Hematopoietic multipotent progenitor cell treated with erythropoietin and hydrocortisone succinate and interleukin-3 and kit ligand, for 6 days (in vitro differentiated cells): ENCODE data around the gene ATG7.
"Not testable (repeated sequence)": the region's sequence is repeated elsewhere in the genome, so short reads cannot be mapped to it uniquely, and the experiment has no call there.

Experiments used
- DNase-seq: peaks from one replicate; pipeline ENCODE4 v3.0.0-alpha.2; 2015

ATG7 gene

DNA sequence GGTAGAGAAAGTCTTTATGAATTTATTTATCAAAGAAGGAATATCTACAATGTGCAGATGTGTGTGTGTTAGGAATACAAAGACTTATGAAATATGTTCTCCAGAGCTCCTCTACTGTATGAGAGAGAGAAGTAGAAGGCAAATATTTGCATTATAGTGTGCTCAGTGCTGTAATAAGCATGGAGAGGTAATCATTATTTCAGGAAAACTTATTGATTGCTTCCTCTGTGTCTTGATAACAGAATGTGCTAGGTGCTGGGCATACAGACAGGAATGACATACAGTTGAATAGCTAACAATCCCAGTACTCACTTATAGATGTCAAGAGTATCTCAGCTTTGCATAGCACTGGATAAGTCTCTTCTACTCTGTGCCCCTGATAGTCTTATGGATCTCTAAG, 30.2 kb downstream of the ATG7 start:
- DNase-seq = no peak

- no peak for DNase-seq
Observed at GRCh38 chr3:11304175-11304574, 32.0 kb downstream of the ATG7 start.

DNA sequence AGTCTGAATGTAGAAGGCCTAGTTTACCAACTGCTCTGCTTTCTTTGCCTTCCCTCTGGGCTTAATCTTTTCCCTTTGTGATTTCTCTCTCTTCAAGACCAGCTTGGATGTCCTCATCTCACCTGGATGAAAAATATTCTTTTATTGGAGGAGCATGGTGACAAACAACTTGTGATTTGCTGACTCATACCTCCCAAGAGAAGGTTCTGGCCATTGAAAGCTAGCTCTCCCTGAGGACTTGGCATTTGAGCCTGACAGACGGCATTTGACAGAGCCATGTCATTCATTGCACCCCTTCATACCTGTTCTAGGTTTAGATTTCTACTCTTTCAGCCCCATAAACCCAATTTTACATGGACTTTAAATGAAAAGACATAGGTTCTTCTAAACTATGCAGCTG, 33.3 kb downstream of the ATG7 start:
- no peak for DNase-seq

GRCh38 chr3:11306817-11307589, 34.8 kb downstream of the ATG7 start:
- peak; percentile 33 for DNase-seq

DNA sequence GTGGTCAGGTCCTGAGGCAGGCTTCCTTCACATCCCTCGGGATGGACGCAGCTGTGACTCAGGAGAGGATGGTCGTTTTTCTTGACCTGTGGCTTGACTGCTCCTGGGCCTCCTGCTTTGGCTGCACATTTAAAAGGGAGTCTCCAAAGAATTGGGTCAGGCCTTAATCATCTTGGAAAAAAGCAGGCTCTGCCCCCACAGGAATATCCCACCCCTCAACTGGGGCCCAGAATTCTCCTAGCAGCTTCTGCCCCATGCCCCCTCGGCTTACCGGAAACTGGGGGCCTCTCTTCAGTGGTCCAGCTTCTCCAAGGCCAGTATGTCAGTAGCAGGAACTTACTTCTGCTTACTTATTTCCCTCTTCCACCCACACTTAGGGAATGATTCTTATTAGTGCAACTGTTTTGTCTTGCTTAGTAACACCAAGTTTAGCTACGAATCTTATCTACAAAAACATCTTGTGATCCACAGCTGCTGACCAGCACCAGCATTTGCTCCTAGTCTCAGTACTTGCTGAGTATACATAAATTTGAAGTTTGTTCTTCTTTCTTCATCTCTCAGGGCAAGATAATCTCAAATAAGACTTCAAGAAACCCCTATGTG, 35.7 kb downstream of the ATG7 start:
- peak; percentile 43 for DNase-seq

GRCh38 chr3:11310258-11310657, 38.1 kb downstream of the ATG7 start:
- no peak for DNase-seq

DNA sequence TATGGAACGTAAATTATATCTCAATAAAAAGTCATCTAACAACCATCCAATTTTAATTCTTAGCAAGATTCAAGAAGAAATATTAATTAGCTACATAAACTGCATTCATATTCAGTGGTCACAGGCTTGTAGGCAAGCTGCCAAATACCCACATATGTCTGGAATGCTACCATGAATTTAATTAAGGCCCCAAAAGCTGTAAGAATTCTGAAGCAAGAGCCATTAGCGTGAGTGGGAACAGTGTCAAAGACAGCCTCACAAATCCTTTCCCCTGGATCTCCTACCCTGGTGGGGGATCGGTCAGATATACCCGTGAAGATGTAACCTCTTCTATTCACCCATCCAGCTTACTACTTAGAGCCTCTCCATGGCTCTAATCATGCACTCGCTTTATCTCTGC, 40.0 kb downstream of the ATG7 start:
- DNase-seq = no peak

GRCh38 chr3:11317300-11317699, 45.1 kb downstream of the ATG7 start:
- DNase-seq = no peak

- DNase-seq = no peak
Observed at GRCh38 chr3:11322931-11323330, 50.7 kb downstream of the ATG7 start.

DNA sequence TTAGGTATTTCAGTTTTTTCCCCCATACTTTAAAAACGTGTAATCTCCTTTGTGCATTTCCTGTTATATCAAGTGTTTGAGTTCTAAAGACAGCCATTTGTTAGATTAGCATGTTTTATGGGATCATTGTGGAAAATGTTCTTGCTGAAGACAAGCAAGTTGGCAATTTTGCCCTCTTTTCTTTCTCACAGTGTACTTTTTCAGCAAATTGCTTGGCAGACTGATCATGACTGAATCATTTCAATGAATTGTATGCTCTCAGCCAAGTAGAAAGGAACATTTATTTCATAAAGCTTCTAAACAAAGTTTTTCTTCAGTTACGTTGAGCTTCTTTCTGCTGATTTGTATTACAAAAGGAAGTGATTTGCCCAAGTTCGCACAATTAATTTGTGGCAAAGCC, 51.6 kb downstream of the ATG7 start:
- DNase-seq = no peak

- DNase-seq = no peak
Observed at GRCh38 chr3:11327619-11328018, 55.4 kb downstream of the ATG7 start.

DNA sequence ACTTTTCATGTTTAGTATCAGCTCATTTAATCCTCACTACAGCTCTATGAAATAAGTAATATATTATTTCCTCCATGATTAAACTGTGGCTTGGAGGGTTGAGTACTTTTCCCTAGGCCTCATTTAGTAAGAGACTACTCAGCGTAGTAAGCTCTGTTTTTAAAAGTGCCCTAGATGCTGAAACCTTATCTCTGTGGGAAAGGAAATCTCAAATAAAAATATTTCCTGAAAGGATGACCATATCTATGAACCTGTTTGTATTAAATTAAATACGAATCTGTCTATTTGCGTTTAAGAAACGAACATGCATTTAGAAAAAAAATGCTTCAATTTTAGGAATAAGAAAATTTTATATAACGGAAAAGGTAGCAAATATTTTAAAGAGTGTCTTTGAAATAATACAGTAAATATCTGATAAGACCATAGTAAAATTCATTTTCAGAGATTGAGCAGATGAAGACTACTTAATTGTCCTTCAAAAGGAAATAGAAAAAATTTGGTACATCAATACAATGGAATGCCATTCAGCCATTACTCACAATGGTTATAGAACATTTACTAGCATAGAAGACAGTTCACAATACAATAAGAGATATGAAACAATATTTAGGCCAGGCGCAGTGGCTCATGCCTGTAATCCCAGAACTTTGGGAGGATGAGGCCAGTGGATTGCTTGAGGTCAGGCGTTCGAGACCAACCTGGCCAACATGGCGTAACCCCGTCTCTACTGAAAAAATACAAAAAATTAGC, 56.2 kb downstream of the ATG7 start:
- DNase-seq = no peak

- DNase-seq = no peak
Observed at GRCh38 chr3:11329777-11330176, 57.6 kb downstream of the ATG7 start.

DNA sequence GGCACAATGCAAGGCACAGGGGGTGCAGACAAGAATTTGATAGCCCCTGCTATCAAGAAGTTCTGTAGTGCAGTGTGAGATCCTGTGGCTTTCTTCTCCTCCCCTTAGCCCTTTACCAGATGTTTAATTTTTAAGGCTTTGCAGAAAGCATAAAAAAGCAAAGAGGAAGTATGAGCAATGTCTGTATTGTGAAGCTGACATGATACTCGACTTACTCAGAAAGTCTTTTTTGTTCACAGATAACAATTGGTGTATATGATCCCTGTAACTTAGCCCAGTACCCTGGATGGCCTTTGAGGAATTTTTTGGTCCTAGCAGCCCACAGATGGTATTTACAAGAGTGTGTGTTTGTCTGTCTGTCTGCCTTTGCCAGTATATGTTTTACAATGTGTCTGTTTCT, 58.9 kb downstream of the ATG7 start:
- DNase-seq = no peak

GRCh38 chr3:11335056-11335608, 62.9 kb downstream of the ATG7 start:
- DNase-seq = peak; percentile 80

DNA sequence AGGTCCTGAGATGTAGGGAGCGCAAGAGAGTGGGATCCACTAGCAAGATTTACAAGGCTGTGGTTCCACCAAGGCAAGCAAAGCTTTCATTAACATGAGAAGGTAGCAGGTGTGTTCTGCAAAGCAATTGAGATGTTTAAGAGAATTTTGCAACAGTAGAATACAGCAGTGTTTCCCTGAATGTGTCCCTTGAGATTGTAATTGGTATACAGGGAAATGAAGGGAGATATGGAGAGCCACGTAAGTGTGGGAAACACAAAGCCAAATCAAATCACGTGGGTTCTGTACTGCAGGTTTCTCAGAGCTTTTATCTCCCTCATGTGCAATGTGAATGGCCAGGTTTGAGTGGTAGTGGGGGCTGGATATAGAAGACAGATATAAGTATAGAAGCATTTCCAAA, 67.3 kb downstream of the ATG7 start:
- no peak for DNase-seq

DNA sequence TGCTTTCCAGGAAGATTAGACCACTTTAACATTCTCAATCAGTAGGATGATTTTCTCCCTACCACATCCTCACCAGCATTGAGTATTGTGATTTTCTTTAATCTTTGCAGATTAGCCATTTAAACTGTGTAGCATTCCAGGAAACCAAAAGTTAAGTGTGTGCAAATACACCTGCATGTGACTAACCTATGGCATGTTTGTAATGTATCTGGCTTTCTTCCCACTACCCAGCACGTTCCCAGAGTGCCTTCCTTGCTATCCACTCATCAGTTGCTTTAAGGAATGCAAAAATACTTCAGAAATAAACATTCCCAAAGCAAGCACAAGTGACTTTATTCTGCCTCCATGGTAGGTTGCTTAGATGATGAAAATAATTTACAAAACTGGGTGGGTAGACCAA, 74.2 kb downstream of the ATG7 start:
- DNase-seq = no peak

DNA sequence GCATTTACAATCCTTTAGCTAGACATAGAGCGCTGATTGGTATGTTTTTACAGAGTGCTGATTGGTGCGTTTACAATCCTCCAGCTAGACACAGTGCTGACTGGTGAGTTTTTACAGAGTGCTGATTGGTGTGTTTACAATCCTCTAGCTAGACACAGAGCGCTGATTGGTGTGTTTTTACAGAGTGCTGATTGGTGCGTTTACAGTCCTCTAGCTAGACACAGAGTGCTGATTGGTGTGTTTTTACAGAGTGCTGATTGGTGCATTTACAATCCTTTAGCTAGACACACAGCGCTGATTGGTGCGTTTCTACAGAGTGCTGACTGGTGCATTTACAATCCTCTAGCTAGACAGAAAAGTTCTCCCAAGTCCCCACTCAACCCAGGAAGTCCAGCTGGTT, 76.7 kb downstream of the ATG7 start:
- not testable (repeated sequence) for DNase-seq

GRCh38 chr3:11349446-11349845, 77.2 kb downstream of the ATG7 start:
- DNase-seq = no peak

DNA sequence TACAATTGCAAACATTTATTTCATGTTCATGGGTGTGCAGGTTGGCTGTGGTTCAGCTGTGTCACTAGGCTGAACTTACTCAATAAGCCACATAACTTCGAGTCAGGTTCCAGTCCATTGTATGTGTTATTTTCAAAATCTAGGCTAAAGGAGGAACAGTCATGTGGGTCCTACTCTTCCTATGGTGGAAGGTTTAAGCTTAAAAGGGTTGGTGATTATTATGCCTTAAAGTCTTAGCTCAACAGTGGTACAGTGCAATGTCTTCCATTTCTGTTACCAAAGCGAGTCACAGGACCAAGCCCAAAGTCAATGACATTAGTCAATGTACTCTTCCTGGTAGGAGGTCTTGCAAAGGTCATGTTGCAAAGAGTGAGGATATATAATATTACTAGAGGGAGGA, 78.2 kb downstream of the ATG7 start:
- DNase-seq = no peak

DNA sequence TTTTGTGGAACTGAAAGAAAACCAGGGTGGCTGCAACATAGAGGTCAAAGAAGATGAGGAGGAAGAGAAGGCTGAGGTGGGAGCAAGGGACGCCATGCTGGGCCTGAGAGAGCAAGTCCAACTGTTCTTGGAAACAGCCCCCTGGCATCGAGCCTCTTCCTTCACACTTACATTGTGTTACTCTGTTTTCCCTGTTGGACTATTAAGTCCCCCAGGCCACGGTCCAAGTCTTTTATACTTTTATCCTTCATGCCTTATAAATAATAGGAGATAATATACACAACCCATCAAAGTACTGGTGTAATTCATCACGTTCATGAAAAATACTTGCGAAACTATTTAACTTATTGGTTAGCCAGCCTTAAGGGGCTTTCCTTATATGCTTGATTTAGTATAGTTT, 79.3 kb downstream of the ATG7 start:
- DNase-seq = no peak

GRCh38 chr3:11356269-11356668, 84.1 kb downstream of the ATG7 start:
- no peak for DNase-seq

DNA sequence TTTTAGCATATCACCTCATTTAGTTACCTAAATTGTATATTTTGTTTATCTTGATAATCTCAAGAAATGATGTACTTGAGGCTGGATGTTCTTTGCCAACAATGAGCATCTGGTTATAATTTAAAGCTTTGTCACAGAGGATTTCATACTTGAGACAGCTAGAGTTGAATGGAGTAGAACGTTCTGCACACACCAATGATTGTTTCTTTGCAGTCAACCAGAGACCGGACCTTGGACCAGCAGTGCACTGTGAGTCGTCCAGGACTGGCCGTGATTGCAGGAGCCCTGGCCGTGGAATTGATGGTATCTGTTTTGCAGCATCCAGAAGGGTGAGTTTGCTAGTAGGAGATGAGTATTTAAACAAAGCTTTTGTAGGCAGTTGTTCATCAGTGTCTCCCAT, 90.4 kb downstream of the ATG7 start:
- no peak for DNase-seq

DNA sequence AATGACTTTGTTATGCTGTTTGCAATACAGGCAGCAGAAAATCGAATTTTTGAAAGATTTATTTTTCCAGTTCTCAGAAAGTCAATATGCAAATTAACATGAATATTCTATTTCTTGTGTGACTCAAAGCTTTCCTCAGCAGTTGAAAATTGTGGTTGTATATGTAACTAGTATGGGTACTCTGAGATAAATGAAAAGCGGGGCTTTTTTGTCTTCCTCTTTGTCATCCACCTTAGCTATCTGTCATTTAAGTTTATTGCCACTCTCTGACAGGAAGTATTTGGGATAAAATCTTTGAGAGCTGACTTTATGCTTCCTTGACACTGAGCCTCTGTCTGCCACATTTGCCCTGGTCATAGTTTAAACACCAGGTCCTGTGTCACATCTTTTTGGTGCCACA, 91.5 kb downstream of the ATG7 start:
- DNase-seq = no peak
